Spleen (tissue), 7 donors: ENCODE results near the gene JAKMIP1.

Experiments
- CTCF ChIP-seq, 11 experiments: fragments of 200-600 bp in 7 of 11; fragments of 450-650 bp in 4 of 11; sonication (generic) in 4 of 11; IDR thresholded peaks in 8 of 11; conservative IDR thresholded peaks in 3 of 11; 1 replicate in 7 of 11; 2 replicates in 4 of 11; pipeline versions ENCODE4 v1.4.0 to v1.8.0; 2016 to 2021; ENCODE audit warnings: antibody characterized with exemption in 11 of 11, inconsistent platforms in 4 of 11, mild to moderate bottlenecking in 1 of 11
- POLR2A ChIP-seq, 3 donors: fragments of 450-650 bp; IDR thresholded peaks; one replicate each; pipeline ENCODE4 v1.5.1; 2017; ENCODE audit warnings: antibody characterized with exemption in 3 of 3, mild to moderate bottlenecking in 1 of 3
- donor health status: DM: no; HTN: no; CAD: no; lungs with moderate emphysema.
- donor health status: DM: no; HTN: no; CAD: no.
- donor health status: DM: no; HTN: no; CAD: no.

- TF ChIP-seq CTCF (IDR thresholded peaks at IDR 0.05 in 8 of 11, conservative IDR thresholded peaks at IDR 0.05 in 3 of 11) (no peak), POLR2A (IDR thresholded peaks at IDR 0.05) (no peak)
Measured at GRCh38 chr4:6033381-6033780, 167.0 kb downstream of the JAKMIP1 start.
